Mammary microvascular endothelial cell (primary cell): ENCODE measurements around the gene OR52A1. TPM values are rescaled to one million over a fixed set of nuclear protein-coding genes. Genes with fewer than 3 reads are reported as not detected.

Experiments used
- total RNA-seq: library from RNA; depleted of rRNA; stranded (reverse); fragments of >200 nt; gene quantifications from 2 replicates; pipeline ENCODE4 v1.2.3, GENCODE V29; 2015

OR52A1 gene
- total RNA-seq: not detected in 2 replicates

GRCh38 chr11:5154657-5155056 is at the start of gene OR52A1:
Gene OR52A1 (minus strand): TSS chr11:5154757. CDS start chr11:5152369, 2,388 bp downstream.

GRCh38 chr11:5200582-5200981 is 46.0 kb upstream of the OR52A1 start, which contains the start of gene OR51V1:
Gene OR51V1 (minus strand): TSS chr11:5200682. CDS start chr11:5200682, 0 bp downstream.

GRCh38 chr11:5137996-5138395 is 16.6 kb downstream of the OR52A1 start, which contains the start of gene OR52A5:
Gene OR52A5 (minus strand): TSS chr11:5138356. CDS start chr11:5132642, 5,714 bp downstream.

Other genes starting within 250 kb of the OR52A1 start
- gene OR51G2, start 235.4 kb downstream of the OR52A1 start, total RNA-seq: not detected in 2 replicates
- not detected in 2 replicates for gene OR51G1, start 230.4 kb downstream of the OR52A1 start, total RNA-seq
- not detected in 2 replicates for gene OR51A4, start 207.2 kb downstream of the OR52A1 start, total RNA-seq
- gene OR51A2, start 199.0 kb downstream of the OR52A1 start, total RNA-seq: not detected in 2 replicates
- gene OR51L1, start 159.9 kb downstream of the OR52A1 start, total RNA-seq: not detected in 2 replicates
- gene OR52J3, start 108.2 kb downstream of the OR52A1 start, total RNA-seq: not detected in 2 replicates
- gene OR52E2, start 95.1 kb downstream of the OR52A1 start, total RNA-seq: not detected in 2 replicates
- gene OR52E1, start 85.2 kb downstream of the OR52A1 start, total RNA-seq: not detected in 2 replicates
- gene OR52A5, start 16.4 kb downstream of the OR52A1 start, total RNA-seq: not detected in 2 replicates
- gene OR51V1, start 45.9 kb upstream of the OR52A1 start, total RNA-seq: not detected in 2 replicates
- not detected in 2 replicates for gene HBB, start 72.3 kb upstream of the OR52A1 start, total RNA-seq
- gene HBD, start 79.7 kb upstream of the OR52A1 start, total RNA-seq: not detected in 2 replicates
- not detected in 2 replicates for gene HBG1, start 95.1 kb upstream of the OR52A1 start, total RNA-seq
- gene HBG2, start 100.0 kb upstream of the OR52A1 start, total RNA-seq: not detected in 2 replicates
- not detected in 2 replicates for gene HBE1, start 115.2 kb upstream of the OR52A1 start, total RNA-seq
- not detected in 2 replicates for gene OR51B4, start 147.2 kb upstream of the OR52A1 start, total RNA-seq
- not detected in 2 replicates for gene OR51B2, start 169.5 kb upstream of the OR52A1 start, total RNA-seq
- not detected in 2 replicates for gene OR51B5, start 188.8 kb upstream of the OR52A1 start, total RNA-seq
- not detected in 2 replicates for gene OR51B6, start 196.8 kb upstream of the OR52A1 start, total RNA-seq
- gene OR51M1, start 229.1 kb upstream of the OR52A1 start, total RNA-seq: not detected in 2 replicates